Fibroblast of lung (primary cell): ENCODE data around the gene LRRC49.
"Not testable (repeated sequence)": the region's sequence is repeated elsewhere in the genome, so short reads cannot be mapped to it uniquely, and the experiment has no call there.

Source experiments
- CTCF ChIP-seq, 2 donors: IDR thresholded peaks in 1 of 2; conservative IDR thresholded peaks in 1 of 2; 1 replicate in 1 of 2; 2 replicates in 1 of 2; pipeline ENCODE4 v1.5.1; 2011 to 2012; ENCODE audit warnings: low read length in 2 of 2, control low read depth in 1 of 2, inconsistent platforms in 1 of 2, low read depth in 1 of 2, mild to moderate bottlenecking in 1 of 2
- EZH2 ChIP-seq: IDR thresholded peaks from 2 replicates; pipeline ENCODE4 v1.5.1; 2012; ENCODE audit warnings: low read length, control low read depth, mild to moderate bottlenecking; ENCODE audit errors: missing control alignments

DNA sequence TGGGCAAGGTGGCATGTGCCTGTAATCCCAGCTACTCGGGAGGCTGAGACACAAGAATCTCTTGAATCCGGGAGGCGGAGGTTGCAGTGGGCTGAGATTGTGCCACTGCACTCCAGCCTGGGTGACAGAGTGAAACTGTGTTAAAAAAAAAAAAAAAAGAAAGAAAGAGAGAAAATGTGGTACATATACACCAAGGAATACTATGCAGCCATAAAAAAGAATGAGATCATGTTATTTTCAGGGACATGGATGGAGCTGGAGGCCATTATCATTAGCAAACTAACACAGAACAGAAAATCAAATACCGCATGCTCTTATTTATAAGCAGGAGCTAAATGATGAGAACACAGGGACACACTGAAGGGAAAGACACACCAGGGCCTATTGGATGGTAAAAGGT, 111.9 kb downstream of the LRRC49 start:
- TF ChIP-seq CTCF (conservative IDR thresholded peaks at IDR 0.05 in 1 of 2, IDR thresholded peaks at IDR 0.05 in 1 of 2; ENCODE audit: low read depth in 1 of 2, low read length in 2 of 2); EZH2: not testable (repeated sequence)
